Jurkat, Clone E6-1 (cell line): ENCODE data around the gene SMARCA4.
A peak's percentile ranks its signal among the peaks of the same experiment; 100 is the strongest.

Experiments used
- DNase-seq: peaks from one replicate; pipeline ENCODE4 v3.0.0-alpha.2; 2011; ENCODE audit warnings: low read depth, low spot score
- H3K4me3 ChIP-seq: 2 replicates; pipeline ENCODE4 v1.5.1; 2011; ENCODE audit warnings: mild to moderate bottlenecking, low read length, control low read depth, moderate library complexity

SMARCA4 gene

DNA sequence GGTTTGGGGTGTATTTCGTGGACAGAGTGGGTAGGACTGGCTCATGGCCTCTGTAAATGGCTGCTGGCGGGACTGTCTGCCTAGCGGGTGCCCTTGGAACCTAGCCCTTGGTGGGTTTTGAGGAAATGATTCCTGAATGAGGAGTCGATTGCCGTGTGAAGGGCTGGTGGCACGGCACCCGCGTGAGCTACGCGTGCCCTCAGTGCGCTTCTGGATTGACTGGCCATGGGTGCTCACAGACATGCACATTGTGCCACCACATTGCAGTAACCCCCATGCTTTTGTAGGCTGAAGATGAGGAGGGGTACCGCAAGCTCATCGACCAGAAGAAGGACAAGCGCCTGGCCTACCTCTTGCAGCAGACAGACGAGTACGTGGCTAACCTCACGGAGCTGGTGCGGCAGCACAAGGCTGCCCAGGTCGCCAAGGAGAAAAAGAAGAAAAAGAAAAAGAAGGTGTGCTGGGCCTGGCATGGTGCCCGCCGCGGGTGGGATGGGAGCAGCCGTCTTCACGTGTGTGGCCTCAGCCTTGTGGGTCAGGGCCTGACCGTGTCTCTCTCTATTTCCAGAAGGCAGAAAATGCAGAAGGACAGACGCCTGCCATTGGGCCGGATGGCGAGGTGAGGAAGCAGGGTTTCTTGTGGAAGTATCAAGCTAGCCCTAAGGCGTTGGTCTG, 35.2 kb downstream of the SMARCA4 start:
- no peak for DNase-seq
- no peak overlapping the region for H3K4me3 ChIP-seq

DNA sequence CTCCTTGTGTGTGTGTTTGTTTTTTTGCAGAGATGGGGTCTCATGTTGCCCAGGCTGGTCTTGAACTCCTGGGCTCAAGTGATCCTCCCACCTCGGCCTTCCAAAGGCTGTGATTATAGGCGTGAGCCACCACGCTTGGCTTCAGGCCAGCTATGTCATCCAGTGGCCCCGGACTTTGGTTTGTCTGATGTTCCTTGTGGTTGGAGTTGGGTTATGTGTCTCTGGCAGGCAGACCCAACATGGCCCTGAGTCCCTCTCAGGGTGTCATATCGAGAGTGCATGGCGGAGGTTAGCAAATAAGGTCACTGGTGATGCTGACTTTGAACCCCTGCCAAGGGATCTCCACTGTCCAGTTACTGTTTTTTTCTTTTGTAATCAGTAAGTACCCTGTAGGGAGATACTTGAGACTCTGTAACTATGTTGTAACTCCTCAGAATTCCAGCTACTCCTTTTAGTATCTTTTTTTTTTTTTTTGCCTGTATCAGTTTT, 37.3 kb downstream of the SMARCA4 start:
- no peak for DNase-seq
- H3K4me3 ChIP-seq: no peak overlapping the region

DNA sequence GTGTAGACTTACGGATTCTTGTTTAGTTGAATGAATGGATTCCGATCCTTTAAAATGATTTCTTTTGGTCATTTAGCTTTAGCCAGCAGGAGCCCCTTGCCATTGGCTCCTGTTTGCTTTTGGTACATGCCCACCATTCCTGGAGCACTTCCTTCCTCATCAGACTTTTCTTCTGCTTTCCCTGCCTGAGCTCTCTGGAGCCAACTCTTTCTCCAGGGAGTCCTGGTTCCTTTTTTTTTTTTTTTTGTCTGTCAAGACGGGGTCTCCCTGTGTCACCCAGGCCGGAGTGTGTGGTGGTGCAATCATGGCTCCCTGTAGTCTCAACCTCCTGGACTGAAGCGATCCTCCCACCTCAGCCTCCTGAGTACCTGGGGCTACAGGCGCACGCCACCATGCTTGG, 37.8 kb downstream of the SMARCA4 start:
- H3K4me3 ChIP-seq: no peak overlapping the region

DNA sequence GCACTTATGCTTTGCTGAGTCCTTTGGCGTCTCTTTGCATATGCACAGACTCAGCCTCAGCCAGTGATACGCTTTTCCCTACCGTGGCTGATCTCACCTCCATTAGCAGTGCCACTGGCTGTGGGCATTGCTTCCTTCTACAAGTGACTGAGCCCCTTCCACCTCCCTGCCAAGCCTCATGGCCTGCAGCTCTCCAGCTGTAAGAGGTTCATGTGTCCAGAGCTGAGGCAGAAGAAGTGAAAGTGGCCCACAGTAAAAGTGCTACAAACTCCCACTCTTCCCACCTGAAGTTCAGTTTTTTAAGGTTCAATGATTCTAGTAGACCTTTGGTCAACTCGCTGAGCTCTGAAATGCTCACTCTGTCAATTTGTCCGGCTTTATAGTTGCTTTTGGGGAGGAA, 44.7 kb downstream of the SMARCA4 start:
- H3K4me3 ChIP-seq: no peak overlapping the region
- DNase-seq: no peak

More for the DNA sequence above, 37.8 kb downstream of the SMARCA4 start:
- no peak for DNase-seq

DNA sequence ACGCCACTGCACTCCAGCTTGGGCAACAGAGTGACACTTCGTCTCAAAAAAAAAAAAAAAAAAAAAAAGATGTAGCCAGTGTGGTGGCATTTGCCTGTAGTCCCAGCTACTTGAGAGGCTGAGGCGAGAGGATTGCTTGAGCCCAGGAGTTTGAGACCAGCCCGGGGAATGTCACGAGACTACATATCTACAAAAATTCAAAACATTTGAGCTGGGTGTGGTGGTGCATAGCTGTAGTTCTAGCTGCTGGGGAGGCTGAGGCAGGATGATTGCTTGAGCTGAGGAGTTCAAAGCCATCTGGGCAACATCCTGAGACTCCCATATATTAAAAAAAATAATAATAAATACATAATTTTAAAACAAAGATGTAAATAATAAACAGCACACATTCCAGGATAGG, 46.6 kb downstream of the SMARCA4 start:
- no peak for DNase-seq
- H3K4me3 ChIP-seq: no peak overlapping the region

DNA sequence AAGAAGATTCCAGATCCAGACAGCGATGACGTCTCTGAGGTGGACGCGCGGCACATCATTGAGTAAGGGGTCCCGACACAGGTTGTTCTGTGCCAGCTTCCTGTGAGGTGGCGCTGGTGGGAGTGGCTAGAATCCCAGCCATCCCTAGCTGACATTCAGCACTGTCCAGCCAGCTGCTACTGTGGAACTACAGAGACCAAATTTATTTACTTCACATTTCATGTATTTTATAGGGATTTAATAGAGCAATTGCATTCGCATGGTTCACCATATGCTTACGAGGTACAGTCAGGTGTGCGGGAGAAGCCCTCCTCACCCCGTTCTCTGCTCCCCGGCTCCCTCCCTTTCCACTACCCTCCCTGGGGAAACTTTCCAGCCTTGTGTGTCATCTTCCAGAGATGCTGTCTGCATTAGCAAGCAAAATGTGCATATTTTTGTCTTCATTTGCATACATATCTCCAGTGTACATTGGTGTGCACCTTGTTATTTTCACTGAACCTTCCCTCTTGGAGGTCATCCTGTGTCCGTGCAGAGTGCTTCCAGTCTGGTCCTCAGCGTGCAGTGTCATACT, 47.2 kb downstream of the SMARCA4 start:
- no peak for DNase-seq

DNA sequence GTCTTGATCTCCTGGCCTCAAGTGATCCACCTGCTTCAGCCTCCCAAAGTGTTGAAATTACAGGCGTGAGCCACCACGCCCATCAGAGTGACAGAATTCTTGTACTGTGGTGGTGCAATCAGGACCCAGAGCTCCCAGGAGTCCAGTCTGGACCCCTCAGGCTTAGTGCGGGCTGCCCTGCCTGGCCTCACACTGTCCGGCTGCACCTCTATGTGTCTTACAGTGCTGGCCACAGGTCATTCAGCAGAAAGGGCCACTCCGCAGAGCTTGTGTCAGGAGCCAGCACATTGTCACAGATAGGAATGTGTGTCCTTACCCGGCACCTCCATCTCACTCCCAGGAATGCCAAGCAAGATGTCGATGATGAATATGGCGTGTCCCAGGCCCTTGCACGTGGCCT, 49.2 kb downstream of the SMARCA4 start:
- DNase-seq: no peak
- no peak overlapping the region for H3K4me3 ChIP-seq

More for the DNA sequence above, 47.2 kb downstream of the SMARCA4 start:
- no peak overlapping the region for H3K4me3 ChIP-seq

DNA sequence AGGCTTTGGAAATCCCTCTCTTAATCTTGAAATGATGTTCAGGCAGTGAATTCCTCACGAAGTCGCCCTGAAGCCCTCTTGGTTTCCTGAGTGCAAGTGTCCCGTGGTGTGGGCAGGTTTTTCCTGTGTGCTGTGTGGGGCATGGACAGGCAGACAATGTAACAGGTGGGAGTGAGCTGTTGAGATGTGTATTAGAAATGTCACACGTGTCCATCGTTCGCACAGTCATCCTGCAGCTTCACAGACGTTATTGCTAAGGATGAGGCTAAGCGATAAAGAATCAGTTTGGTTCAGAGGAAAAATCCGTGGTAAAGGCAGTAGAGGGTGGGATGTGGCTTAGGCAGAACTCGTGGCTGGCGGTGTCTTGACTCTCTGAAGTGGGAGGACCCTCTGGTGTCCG, 51.7 kb downstream of the SMARCA4 start:
- no peak for DNase-seq
- no peak overlapping the region for H3K4me3 ChIP-seq

DNA sequence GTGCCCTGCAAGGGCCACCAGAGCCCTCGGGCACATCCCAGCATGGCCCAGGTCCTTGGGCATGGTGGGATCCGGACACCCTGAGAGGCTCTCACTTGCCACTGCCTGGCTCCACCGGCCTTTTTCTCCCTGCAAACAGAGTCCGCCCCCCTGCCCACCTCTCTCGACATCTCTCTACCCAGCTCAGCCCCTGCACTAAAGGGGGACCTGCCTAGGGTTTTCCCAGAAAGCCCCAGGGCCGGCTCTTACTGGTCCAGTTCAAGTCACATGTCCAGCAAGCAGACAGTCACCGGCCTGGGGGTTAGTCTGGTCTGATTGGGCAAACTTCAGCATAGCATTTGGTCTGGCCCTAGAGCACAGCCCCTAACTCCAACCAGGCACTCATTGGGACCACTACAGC, 52.9 kb downstream of the SMARCA4 start:
- no peak overlapping the region for H3K4me3 ChIP-seq
- no peak for DNase-seq

DNA sequence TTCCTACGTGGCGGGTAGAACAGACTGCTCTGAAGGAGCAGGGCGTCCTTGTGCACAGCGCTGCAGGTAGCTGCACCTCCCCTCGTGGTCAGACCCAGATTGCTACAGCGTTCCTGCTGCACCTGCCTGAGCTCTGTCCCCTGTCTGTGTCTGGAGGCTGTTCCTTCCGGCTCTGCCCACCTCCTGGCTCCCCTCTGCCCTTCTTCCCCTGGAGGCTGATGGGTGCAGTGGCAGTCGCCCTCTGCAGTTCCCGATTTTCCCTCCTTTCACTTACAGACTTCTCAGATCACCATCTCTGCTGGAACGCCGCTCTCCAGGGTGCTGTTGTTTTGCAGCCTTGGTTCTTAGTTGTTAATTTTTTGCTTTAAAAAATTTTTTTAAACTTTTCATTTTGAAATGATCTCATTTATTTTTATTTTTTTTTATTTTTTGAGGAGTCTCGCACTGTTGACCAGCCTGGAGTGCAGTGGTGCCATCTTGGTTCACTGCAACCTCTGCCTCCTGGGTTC, 53.6 kb downstream of the SMARCA4 start:
- no peak overlapping the region for H3K4me3 ChIP-seq
- no peak for DNase-seq

DNA sequence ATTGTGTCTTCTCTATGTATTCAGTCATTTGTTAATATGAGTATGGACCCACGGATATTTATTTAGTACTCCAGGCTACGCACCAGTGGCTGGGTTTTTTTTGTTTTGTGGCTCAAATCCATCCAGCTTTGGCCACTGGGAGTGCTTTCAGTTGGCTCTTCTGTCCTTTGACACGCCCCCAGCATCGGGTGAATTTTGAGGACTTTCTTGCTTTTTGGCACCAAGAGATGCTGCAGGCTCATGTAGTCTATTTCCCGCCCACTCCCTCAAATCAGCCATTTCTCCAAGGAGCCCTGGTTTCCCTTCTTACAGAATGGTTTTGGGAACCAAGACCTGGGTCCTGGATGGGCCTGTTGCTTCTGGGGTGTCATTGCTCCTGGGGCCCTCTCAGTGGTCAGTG, 55.8 kb downstream of the SMARCA4 start:
- no peak for DNase-seq
- H3K4me3 ChIP-seq: no peak overlapping the region

DNA sequence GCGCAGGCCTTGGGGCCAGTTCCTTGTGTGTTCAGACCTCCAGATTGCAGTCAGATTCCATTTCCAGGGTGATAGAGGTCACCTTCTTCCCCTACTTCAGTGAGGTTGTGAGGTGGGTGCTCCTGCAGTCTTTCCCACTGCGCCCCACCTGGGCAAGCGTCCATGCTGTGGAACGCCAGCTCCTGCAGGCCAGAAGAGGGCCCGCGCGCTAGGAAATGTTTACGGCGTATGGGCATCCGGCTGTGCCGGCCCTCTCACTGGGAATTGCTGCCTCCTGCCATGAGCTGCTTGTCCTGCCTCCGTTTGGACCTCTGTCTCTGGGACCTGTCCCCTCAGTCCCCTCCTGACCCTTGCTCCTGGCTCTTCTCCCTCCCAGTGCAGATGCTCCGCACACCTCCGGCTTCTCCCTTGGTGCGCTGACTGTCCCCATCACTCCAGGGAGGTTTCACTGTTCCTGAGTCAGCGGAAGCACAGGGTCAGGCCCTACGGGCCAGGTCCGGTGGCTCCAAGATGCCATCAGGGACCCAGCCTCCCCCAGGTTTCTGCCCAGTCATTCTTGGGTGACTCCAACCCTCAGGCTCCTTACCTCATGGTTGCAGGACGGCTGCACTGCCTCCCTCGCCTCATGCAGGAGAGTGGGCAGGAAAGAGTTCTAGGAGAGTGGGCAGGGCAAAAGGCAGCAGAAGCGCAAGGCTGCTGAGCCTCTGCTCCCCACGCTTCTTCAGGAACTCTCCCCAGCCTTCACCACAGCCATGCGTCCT, 56.6 kb downstream of the SMARCA4 start:
- no peak for DNase-seq
- no peak overlapping the region for H3K4me3 ChIP-seq

DNA sequence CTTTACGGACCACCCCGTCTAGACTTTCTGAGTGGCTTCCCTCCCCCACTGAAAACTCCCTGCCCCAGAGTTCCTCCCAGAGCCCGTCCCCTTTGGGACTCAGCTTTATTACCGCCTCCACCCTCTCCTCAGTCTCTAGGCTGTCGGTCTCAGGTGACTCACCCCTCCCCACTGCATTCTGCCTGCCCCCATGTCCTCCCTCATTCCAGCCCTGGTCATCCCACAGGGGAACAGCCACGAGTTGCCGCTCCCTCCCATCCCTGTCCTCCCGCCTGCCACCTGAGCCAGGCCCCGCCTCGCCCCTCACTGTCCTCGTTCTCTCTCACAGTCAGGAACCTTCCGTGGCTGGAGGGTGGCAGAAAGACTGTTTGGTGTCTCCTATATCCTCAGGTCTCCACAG, 57.3 kb downstream of the SMARCA4 start:
- no peak overlapping the region for H3K4me3 ChIP-seq
- DNase-seq: no peak

DNA sequence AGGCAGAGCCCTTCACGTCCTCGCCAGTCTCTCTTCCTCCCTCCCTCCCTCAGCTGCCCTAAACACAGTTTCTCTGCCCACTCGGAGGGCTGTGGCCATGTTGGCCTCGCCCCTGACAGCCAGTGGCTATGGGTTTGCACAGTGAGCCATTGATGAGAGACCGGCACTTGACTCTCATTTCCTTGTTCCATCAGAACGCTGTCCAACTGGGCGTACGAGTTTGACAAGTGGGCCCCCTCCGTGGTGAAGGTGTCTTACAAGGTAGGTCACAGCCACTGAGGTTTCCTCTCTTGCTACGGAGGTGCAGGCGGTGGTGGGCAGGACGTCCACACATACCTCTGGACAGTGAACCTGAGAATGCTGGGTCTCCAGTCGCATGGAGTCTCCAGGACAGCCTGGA, 57.9 kb downstream of the SMARCA4 start:
- no peak overlapping the region for H3K4me3 ChIP-seq
- no peak for DNase-seq

DNA sequence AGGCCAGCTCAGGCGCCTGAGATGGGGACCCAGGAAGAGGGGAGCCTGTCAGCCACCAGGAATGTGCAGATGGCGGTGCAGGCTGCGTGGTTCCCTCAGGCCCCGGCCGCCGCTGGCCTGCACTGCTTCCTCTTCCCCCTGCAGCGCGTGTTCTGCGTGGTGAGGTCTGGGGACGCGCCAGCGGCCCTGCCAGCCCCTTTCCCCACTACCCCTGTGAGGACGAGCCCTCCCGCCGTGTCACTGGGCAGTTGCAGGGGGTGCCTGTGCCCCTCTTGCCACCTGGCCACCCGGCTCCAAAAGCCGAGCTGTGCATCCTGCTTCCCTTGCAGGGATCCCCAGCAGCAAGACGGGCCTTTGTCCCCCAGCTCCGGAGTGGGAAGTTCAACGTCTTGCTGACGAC, 58.4 kb downstream of the SMARCA4 start:
- no peak for DNase-seq
- H3K4me3 ChIP-seq: no peak overlapping the region

DNA sequence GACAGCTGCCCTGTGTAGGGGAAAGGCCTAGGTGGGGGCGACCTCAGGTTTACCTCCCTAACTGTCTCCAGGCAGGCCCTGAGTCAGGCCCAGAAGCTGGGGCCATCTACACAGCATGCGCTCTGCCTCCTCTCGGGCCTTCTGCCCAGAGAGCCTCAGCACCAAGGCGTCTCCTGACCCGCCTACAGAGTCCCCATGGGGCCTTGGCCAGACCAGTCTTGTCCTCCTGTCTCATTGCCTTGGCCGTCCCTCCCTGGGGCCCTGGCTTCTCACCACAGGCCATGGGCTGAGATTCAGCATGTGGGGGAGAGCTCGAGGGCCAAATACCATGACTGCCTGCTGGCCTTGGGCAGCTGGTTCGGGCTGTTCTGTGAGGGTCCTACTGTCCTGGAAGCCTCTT, 59.0 kb downstream of the SMARCA4 start:
- no peak for DNase-seq
- no peak overlapping the region for H3K4me3 ChIP-seq

DNA sequence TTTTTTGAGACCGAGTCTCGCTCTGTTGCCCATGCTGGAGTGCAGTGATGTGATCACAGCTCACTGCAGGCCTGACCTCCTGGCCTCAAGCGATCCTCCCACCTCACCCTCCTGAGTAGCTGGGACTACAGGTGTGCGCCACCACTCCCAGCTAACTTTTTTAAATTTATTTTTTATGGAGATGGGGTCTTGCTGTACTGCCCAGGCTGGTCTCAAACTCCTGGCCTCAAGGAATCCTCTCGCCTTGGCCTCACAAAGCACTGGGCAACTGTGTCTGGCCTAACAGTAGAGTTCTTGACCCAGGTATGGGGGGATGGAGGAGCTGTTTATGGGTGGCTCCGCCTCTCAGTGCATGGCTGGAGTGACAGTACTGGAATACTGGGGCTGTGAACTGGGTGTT, 59.6 kb downstream of the SMARCA4 start:
- H3K4me3 ChIP-seq: no peak overlapping the region
- no peak for DNase-seq

DNA sequence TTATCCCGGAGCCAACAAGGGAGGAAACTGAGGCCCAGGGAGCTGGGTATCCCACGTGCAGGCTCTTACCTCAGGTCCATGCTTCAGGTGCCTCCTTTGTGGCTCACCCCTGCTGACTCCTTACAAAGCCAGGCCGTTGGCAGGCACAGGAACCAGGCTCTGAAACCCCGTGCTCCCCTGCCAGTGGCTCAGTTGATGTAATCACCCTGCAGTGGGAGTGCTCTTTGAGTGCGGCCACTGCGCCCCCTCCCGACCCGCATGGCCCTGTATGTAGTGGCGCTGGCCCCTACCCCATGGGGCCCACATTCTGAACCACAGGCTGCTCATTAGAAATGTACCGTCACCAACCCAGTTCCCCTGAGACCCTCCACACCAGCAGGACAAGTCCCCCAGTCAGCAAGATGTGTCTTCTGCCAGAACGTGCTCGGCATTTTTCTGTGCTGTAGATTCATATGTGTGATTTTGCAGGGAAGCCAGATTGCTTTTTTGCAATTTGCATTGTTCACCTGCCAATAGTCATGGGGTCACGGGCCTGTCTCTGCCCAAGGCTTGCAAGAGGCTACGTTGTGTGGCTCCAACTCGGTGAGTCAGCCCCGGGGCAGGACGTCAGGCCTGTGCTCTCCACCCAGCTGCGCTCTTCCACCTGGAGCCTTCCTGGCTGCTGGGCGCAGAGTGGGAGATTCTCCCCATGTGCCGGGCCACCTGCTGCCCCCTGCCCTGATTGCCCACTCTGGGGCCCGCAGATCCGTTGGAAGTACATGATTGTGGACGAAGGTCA, 60.3 kb downstream of the SMARCA4 start:
- peak; percentile 69 for DNase-seq
- H3K4me3 ChIP-seq: no peak overlapping the region; the same call in 1 of the 2 replicates

DNA sequence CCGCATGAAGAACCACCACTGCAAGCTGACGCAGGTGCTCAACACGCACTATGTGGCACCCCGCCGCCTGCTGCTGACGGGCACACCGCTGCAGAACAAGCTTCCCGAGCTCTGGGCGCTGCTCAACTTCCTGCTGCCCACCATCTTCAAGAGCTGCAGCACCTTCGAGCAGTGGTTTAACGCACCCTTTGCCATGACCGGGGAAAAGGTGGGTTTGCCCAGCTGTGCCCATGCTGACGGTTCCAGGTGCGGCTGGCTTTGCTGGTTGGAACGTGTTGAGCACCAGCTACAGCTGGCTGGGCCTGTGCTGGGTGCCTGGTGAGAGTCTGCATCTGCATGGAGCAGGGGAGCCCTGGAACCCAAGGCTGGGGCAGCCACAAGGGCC, 60.9 kb downstream of the SMARCA4 start:
- peak overlapping the region; percentile 5; the same call in 1 of the 2 replicates for H3K4me3 ChIP-seq
- DNase-seq: peak; percentile 95
